ENCODE data around the gene LCE7A. TPM values are rescaled to one million over a fixed set of nuclear protein-coding genes. Genes with fewer than 3 reads are reported as not detected.

Gene LCE7A
- total RNA-seq, 4 donors from 2014 or later: not detected

GRCh38 chr1:152824964-152825363 is 34.8 kb upstream of the LCE7A start:
- no peak overlapping the region for H3K27ac ChIP-seq
- no peak for DNase-seq
- no peaks in the 10 kb centered on the region for H3K27me3 ChIP-seq
- no peaks in the 10 kb centered on the region for H3K9me3 ChIP-seq
- no peaks in the 10 kb centered on the region for H3K36me3 ChIP-seq
- H3K4me3 ChIP-seq (replicated peaks in 1 of 3): no peak overlapping the region
- no peak for TF ChIP-seq POLR2A (IDR thresholded peaks at IDR 0.05)
- TF ChIP-seq CTCF (IDR thresholded peaks at IDR 0.05): no peak
- H3K4me1 ChIP-seq: no peaks in the 10 kb centered on the region
- intact Hi-C loops (cut with DNase I): no loop called here

- 61 to 71% methylated on average over 2 of the region's 2 CpGs for WGBS, 2 donors
- DNase-seq: no peak
- Histone ChIP-seq H3K36me3 (no peaks in the 10 kb centered on the region), H3K4me3 (replicated peaks in 1 of 3) (no peak within 1 kb of the TSS), H3K4me1 (no peaks in the 10 kb centered on the region), H3K9me3 (no peaks in the 10 kb centered on the region), H3K27ac (no peak within 1 kb of the TSS), H3K27me3 (no peaks in the 10 kb centered on the region)
- TF ChIP-seq POLR2A (IDR thresholded peaks at IDR 0.05) (no peak), CTCF (IDR thresholded peaks at IDR 0.05) (no peak)
- intact Hi-C loops (cut with DNase I): no loop called here
These were observed 32.6 kb upstream of the LCE7A start, which contains the start of gene LCE1A for GRCh38 chr1:152827173-152827572. TSS of gene LCE1A (plus strand) at chr1:152827473. CDS start at chr1:152827473, 0 bp downstream.

GRCh38 chr1:152836870-152837269 is 22.9 kb upstream of the LCE7A start:
- 61% methylated on average over 2 of the region's 2 CpGs for WGBS, 2 donors
- intact Hi-C loops (cut with DNase I): no loop called here
- no peak overlapping the region for H3K4me3 ChIP-seq (replicated peaks in 1 of 3)

GRCh38 chr1:152842556-152842955 is 17.2 kb upstream of the LCE7A start, which contains the start of gene LCE6A:
TSS of gene LCE6A (plus strand) at chr1:152842856. CDS start at chr1:152843521, 665 bp downstream.
- TF ChIP-seq CTCF (IDR thresholded peaks at IDR 0.05) (no peak), POLR2A (IDR thresholded peaks at IDR 0.05) (no peak)
- 91 to 93% methylated on average over 3 of the region's 3 CpGs for WGBS, 2 donors
- Histone ChIP-seq H3K36me3 (no peaks in the 10 kb centered on the region), H3K9me3 (no peaks in the 10 kb centered on the region), H3K4me1 (peaks cover 0 to 4% of the 10 kb centered on the region in 2 donors), H3K27me3 (no peaks in the 10 kb centered on the region), H3K27ac (no peak within 1 kb of the TSS), H3K4me3 (replicated peaks in 1 of 3) (no peak within 1 kb of the TSS)
- intact Hi-C loops (cut with DNase I): no loop called here
- no peak for DNase-seq

More at GRCh38 chr1:152836870-152837269, 22.9 kb upstream of the LCE7A start:
- TF ChIP-seq POLR2A (IDR thresholded peaks at IDR 0.05) (no peak), CTCF (IDR thresholded peaks at IDR 0.05) (no peak)
- no peak overlapping the region for H3K27ac ChIP-seq
- no peaks in the 10 kb centered on the region for H3K36me3 ChIP-seq
- H3K4me1 ChIP-seq: no peaks in the 10 kb centered on the region
- DNase-seq: no peak
- no peaks in the 10 kb centered on the region for H3K9me3 ChIP-seq
- H3K27me3 ChIP-seq: no peaks in the 10 kb centered on the region

- WGBS, 2 donors: 50 to 55% methylated on average over 2 of the region's 2 CpGs
- no peak overlapping the region for H3K4me3 ChIP-seq (replicated peaks in 1 of 3)
- no peaks in the 10 kb centered on the region for H3K27me3 ChIP-seq
- intact Hi-C loops (cut with DNase I): no loop called here
- TF ChIP-seq CTCF (IDR thresholded peaks at IDR 0.05): no peak
- no peak for TF ChIP-seq POLR2A (IDR thresholded peaks at IDR 0.05)
- no peak for DNase-seq
- no peaks in the 10 kb centered on the region for H3K36me3 ChIP-seq
- H3K9me3 ChIP-seq: no peaks in the 10 kb centered on the region
- no peak overlapping the region for H3K27ac ChIP-seq
- H3K4me1 ChIP-seq: no peaks in the 10 kb centered on the region
These were observed 4.1 kb upstream of the LCE7A start for GRCh38 chr1:152855661-152856060.
